ENCODE data around the gene EID1.
"Not testable (repeated sequence)": the region's sequence is repeated elsewhere in the genome, so short reads cannot be mapped to it uniquely, and the experiment has no call there.

The EID1 gene

DNA sequence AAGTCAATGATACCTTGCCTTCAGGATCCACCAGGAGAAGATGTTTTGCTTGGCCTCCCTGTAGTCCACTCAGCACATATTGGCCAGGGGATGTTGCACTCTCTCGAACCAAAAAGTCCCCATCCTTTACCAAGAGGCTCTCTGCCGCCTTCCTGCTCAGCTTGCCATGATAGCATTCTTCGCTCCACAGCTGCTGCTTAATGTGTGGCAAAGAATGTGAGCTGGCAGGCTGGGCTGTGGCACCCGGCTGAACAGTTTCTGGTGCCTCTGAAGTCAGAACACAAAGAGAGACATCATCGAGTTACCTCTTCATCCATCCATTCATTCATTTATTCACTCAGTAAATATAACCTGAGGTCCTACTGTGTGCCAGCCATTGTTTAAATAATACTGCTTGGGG lies 43.2 kb upstream of the EID1 start:
- ChIA-PET POLR2A (interaction anchor here (1.1 kb wide), 1 partner anchor 24 kb away, joined by 3 read pairs; the partner anchor contains the start of gene CEP152), CTCF (no interaction called here)
- TF ChIP-seq ELF4 (IDR thresholded peaks at IDR 0.05) (no peak), CTBP1 (IDR thresholded peaks at IDR 0.05; ENCODE audit: borderline replicate concordance) (no peak), BHLHE40 (IDR thresholded peaks at IDR 0.05; ENCODE audit: borderline replicate concordance) (no peak), LEF1 (IDR thresholded peaks at IDR 0.05; ENCODE audit: borderline replicate concordance) (no peak), NFRKB (IDR thresholded peaks at IDR 0.05) (no peak)
- TF ChIP-seq, protein P1, sequence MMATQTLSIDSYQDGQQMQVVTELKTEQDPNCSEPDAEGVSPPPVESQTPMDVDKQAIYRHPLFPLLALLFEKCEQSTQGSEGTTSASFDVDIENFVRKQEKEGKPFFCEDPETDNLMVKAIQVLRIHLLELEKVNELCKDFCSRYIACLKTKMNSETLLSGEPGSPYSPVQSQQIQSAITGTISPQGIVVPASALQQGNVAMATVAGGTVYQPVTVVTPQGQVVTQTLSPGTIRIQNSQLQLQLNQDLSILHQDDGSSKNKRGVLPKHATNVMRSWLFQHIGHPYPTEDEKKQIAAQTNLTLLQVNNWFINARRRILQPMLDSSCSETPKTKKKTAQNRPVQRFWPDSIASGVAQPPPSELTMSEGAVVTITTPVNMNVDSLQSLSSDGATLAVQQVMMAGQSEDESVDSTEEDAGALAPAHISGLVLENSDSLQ (IDR thresholded peaks at IDR 0.05): no peak
- no peak for DNase-seq (ENCODE audit: extremely low spot score)

DNA sequence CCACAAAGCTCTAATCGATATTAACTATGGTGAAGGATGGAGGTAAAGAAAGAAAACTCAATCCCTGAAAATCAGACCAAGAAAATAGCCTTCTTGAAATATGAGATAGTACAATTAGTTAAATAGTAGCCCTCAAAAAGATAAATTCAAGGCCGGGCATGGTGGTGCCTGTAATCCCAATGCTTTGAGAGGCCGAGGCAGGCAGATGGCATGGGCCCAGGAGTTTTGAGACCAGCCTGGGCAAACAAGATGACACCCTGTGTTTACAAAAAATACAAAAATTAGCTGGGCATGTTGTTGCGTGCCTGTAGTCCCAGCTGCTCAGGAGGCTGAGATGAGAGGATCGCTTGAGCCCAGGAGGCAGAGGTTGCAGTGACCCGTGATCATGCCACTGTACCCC lies 35.4 kb upstream of the EID1 start:
- POLR2A ChIA-PET: no interaction called here
- TF ChIP-seq FOXK2 (IDR thresholded peaks at IDR 0.05): no peak
- TF ChIP-seq FOXM1 (IDR thresholded peaks at IDR 0.05; ENCODE audit: borderline replicate concordance): no peak
- no peak for TF ChIP-seq TARDBP (IDR thresholded peaks at IDR 0.05)
- TF ChIP-seq ZNF384 (IDR thresholded peaks at IDR 0.05): no peak
- no peak for TF ChIP-seq L3MBTL2 (conservative IDR thresholded peaks at IDR 0.05)
- no peak for TF ChIP-seq SUZ12 (IDR thresholded peaks at IDR 0.05)
- no peak for TF ChIP-seq FOXA1 (IDR thresholded peaks at IDR 0.05)
- no peak for TF ChIP-seq SP1 (IDR thresholded peaks at IDR 0.05)
- no peak for TF ChIP-seq ARNT (IDR thresholded peaks at IDR 0.05)
- no peak for TF ChIP-seq HDGF (IDR thresholded peaks at IDR 0.05; ENCODE audit: borderline replicate concordance)
- TF ChIP-seq, protein P1 (IDR thresholded peaks at IDR 0.05): no peak
- TF ChIP-seq ELF4 (IDR thresholded peaks at IDR 0.05): no peak
- TF ChIP-seq NFRKB (IDR thresholded peaks at IDR 0.05): no peak
- CTCF ChIA-PET: no interaction called here
- DNase-seq (ENCODE audit: extremely low spot score): no peak

DNA sequence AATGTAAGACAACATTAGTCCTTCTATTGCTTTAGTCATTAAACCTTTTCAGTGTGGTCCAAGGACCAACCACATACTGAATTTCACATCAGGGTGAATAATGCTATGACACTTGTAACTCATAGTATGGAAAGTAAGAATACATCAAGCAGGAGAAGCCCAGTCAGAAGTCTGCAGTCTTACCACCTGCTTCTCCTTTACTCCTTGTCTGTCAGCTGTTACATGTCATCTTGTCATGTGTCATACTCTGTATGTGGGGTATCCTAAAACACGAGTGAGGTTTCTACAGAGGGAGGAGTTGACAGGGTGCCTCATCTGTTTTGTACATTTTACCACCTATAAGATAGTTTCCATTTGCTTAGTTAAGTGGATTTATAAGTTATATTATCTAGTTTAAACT lies 32.8 kb upstream of the EID1 start:
- DNase-seq (ENCODE audit: extremely low spot score): no peak
- ChIA-PET CTCF (interaction anchor here (0.6 kb wide), 1 partner anchor 10 kb away, joined by 3 read pairs; no protein-coding TSS in a partner anchor), POLR2A (no interaction called here)
- no peak for TF ChIP-seq ZNF384 (IDR thresholded peaks at IDR 0.05)
- no peak for TF ChIP-seq HDGF (IDR thresholded peaks at IDR 0.05; ENCODE audit: borderline replicate concordance)
- no peak for TF ChIP-seq ELF4 (IDR thresholded peaks at IDR 0.05)
- TF ChIP-seq FOXM1 (IDR thresholded peaks at IDR 0.05; ENCODE audit: borderline replicate concordance): no peak
- TF ChIP-seq CTBP1 (IDR thresholded peaks at IDR 0.05; ENCODE audit: borderline replicate concordance): no peak
- TF ChIP-seq LEF1 (IDR thresholded peaks at IDR 0.05; ENCODE audit: borderline replicate concordance): no peak
- no peak for TF ChIP-seq NFRKB (IDR thresholded peaks at IDR 0.05)
- TF ChIP-seq TARDBP (IDR thresholded peaks at IDR 0.05): no peak
- no peak for TF ChIP-seq BHLHE40 (IDR thresholded peaks at IDR 0.05; ENCODE audit: borderline replicate concordance)
- TF ChIP-seq, protein P1 (IDR thresholded peaks at IDR 0.05): no peak

DNA sequence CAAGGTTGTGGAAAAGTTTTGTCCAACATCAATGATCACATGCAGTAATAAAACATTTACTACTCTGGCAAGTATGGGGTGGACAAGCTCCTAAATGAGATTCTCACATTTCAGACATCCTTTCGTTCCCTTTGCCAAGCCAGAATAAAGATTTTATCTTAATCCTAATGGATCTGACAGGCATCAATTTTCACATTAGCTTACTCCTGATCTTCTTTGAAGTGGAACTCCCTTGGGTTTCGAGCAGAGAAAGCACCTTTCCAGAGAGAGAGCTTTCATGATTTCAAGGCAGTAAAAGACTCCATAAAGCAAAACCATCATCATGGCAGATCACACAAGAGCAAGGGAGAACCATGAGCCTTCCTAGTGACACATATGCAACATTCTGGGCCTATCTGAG lies 27.3 kb upstream of the EID1 start:
- ChIA-PET POLR2A (no interaction called here), CTCF (no interaction called here)
- TF ChIP-seq FOXK2 (IDR thresholded peaks at IDR 0.05) (no peak), CTBP1 (IDR thresholded peaks at IDR 0.05; ENCODE audit: borderline replicate concordance) (no peak), LEF1 (IDR thresholded peaks at IDR 0.05; ENCODE audit: borderline replicate concordance) (no peak)
- DNase-seq (ENCODE audit: extremely low spot score): no peak

DNA sequence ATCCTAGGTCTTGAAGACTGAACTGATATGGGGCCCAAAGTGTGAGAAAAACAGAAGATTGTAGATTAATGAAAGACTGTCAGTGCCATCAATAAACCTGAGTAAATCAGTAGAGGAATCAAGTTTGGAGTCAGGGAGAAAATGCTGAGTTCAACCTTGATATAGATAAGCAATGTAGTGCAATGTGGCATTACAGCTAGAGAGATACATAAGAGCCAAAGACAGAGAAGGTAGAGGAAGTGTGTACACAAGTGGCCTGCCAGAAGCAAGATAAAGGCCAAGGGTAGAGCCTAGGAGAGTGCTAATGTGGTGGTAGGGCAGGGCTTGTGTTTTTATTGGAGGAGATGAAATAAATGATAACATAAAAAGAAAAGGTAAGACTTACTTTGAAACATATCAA lies 26.0 kb upstream of the EID1 start:
- ChIA-PET CTCF (no interaction called here), POLR2A (no interaction called here)

GRCh38 chr15:48854434-48854833 lies 23.5 kb upstream of the EID1 start:
- CTCF ChIA-PET; DNase-seq (ENCODE audit: extremely low spot score); POLR2A ChIA-PET: not testable (repeated sequence)

More for the DNA sequence above, 26.0 kb upstream of the EID1 start:
- TF ChIP-seq ELF4 (IDR thresholded peaks at IDR 0.05): no peak
- TF ChIP-seq LEF1 (IDR thresholded peaks at IDR 0.05; ENCODE audit: borderline replicate concordance): no peak
- TF ChIP-seq FOXM1 (IDR thresholded peaks at IDR 0.05; ENCODE audit: borderline replicate concordance): no peak
- TF ChIP-seq BHLHE40 (IDR thresholded peaks at IDR 0.05; ENCODE audit: borderline replicate concordance): no peak
- TF ChIP-seq, protein P1 (IDR thresholded peaks at IDR 0.05): no peak
- TF ChIP-seq TARDBP (IDR thresholded peaks at IDR 0.05): no peak
- no peak for TF ChIP-seq FOXA1 (IDR thresholded peaks at IDR 0.05)
- no peak for TF ChIP-seq ZNF384 (IDR thresholded peaks at IDR 0.05)
- TF ChIP-seq FOXK2 (IDR thresholded peaks at IDR 0.05): no peak
- DNase-seq (ENCODE audit: extremely low spot score): no peak
